PFSK-1 (cell line): Measurements from ENCODE around the gene FPR2.

ENCODE experiments used
- FOXP2 ChIP-seq: optimal IDR thresholded peaks from 2 replicates; pipeline ENCODE3; 2011; ENCODE audit warnings: borderline replicate concordance, control low read depth, inconsistent platforms; ENCODE audit not compliant: insufficient read depth; ENCODE audit errors: extremely low read length, extremely low read depth
- POLR2AphosphoS5 ChIP-seq: IDR thresholded peaks from 2 replicates; pipeline ENCODE4 v1.6.1; 2012; ENCODE audit warnings: low read depth, mild to moderate bottlenecking, control low read depth, low read length, moderate library complexity
- SIN3A ChIP-seq: IDR thresholded peaks from 2 replicates; pipeline ENCODE4 v1.6.1; 2012; ENCODE audit warnings: mild to moderate bottlenecking, low read length, moderate library complexity, borderline replicate concordance; ENCODE audit not compliant: insufficient read depth
- TAF1 ChIP-seq: IDR thresholded peaks from 2 replicates; pipeline ENCODE4 v1.6.1; 2012; ENCODE audit warnings: low read length, control low read depth, borderline replicate concordance; ENCODE audit not compliant: insufficient read depth
- TF ChIP-seq, protein P1 (sequence below), 2 experiments: IDR thresholded peaks; 2 replicates each; pipeline versions ENCODE4 v1.6.1 to v1.8.0; 2011 to 2012; ENCODE audit warnings: low read depth in 2 of 2, low read length in 2 of 2, control low read depth in 1 of 2, inconsistent platforms in 1 of 2, mild to moderate bottlenecking in 1 of 2, moderate library complexity in 1 of 2; ENCODE audit not compliant: insufficient read depth in 1 of 2

FPR2 gene

DNA sequence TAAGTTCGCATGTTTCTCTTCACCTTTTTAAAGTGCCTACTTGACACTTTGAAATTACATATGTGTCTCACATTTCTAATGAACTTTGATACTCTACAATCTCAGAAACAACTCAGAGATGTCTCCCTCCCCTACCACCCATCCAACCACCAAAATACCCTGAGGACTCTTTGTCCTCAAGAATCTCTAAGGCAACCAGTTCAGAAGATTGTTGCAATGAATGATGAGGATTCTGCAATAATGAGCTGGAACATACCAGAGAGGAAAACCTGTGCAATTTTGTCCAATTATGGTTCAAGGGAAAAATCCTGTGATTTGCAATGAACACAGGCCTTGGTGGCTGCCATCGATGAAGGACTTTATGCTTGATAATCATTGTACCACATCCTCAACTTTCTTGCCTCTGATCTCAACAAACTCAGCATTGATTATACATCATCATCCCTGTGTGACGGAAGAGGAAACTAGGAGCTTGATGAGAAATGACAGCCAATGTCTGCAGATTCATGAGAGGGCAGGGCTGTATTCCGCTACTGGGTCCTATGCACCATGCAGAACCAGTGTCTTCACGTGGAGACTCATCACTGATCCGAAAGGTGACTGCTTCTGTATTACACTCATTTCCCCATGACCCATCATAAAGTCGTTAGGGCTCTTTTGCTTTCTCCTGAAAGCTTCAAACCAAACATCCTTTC, 10.4 kb upstream of the FPR2 start:
- TF ChIP-seq FOXP2 (no peak), SIN3A (no peak), POLR2AphosphoS5 (no peak), TAF1 (no peak)
- TF ChIP-seq, protein P1, sequence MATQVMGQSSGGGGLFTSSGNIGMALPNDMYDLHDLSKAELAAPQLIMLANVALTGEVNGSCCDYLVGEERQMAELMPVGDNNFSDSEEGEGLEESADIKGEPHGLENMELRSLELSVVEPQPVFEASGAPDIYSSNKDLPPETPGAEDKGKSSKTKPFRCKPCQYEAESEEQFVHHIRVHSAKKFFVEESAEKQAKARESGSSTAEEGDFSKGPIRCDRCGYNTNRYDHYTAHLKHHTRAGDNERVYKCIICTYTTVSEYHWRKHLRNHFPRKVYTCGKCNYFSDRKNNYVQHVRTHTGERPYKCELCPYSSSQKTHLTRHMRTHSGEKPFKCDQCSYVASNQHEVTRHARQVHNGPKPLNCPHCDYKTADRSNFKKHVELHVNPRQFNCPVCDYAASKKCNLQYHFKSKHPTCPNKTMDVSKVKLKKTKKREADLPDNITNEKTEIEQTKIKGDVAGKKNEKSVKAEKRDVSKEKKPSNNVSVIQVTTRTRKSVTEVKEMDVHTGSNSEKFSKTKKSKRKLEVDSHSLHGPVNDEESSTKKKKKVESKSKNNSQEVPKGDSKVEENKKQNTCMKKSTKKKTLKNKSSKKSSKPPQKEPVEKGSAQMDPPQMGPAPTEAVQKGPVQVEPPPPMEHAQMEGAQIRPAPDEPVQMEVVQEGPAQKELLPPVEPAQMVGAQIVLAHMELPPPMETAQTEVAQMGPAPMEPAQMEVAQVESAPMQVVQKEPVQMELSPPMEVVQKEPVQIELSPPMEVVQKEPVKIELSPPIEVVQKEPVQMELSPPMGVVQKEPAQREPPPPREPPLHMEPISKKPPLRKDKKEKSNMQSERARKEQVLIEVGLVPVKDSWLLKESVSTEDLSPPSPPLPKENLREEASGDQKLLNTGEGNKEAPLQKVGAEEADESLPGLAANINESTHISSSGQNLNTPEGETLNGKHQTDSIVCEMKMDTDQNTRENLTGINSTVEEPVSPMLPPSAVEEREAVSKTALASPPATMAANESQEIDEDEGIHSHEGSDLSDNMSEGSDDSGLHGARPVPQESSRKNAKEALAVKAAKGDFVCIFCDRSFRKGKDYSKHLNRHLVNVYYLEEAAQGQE (IDR thresholded peaks at IDR 0.05; ENCODE audit: insufficient read depth in 1 of 2, low read depth in 2 of 2, low read length in 2 of 2), result no peak

- TF ChIP-seq POLR2AphosphoS5 (no peak), TAF1 (no peak), SIN3A (no peak), FOXP2 (no peak)
- TF ChIP-seq, protein P1 (IDR thresholded peaks at IDR 0.05; ENCODE audit: insufficient read depth in 1 of 2, low read depth in 2 of 2, low read length in 2 of 2), result no peak
Measured at GRCh38 chr19:51751655-51752054, 9.3 kb upstream of the FPR2 start, which contains the start of gene FPR1. Gene FPR1, minus strand, starts transcription at chr19:51751878. Its CDS starts 4,884 bp downstream, at chr19:51746994.

DNA sequence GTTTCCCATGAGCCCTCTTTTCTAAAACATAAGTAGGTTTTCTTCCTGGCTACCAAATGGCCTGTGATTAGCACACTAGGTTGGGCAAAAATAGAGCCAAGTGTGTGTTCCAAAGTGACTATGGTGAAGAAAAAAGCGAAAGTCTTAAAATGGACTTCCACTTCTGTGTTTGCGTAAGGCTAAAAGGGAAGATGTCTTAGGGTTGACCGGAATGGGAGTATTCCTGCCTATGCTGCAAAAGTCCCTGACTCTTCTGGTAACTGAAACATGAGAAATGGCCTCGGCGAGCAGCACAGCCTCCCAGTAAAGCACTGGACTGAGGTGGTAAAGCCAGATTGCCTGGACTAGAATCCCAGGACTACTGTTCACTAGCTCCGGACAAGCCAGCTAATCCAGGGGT, 6.9 kb upstream of the FPR2 start:
- TF ChIP-seq FOXP2, result no peak
- TF ChIP-seq POLR2AphosphoS5, result no peak
- TF ChIP-seq, protein P1 (IDR thresholded peaks at IDR 0.05; ENCODE audit: insufficient read depth in 1 of 2, low read depth in 2 of 2, low read length in 2 of 2), result no peak
- TF ChIP-seq SIN3A, result no peak
- no peak for TF ChIP-seq TAF1

GRCh38 chr19:51754770-51755169, 6.2 kb upstream of the FPR2 start:
- no peak for TF ChIP-seq TAF1
- TF ChIP-seq POLR2AphosphoS5, result no peak
- TF ChIP-seq, protein P1 (IDR thresholded peaks at IDR 0.05; ENCODE audit: insufficient read depth in 1 of 2, low read depth in 2 of 2, low read length in 2 of 2), result no peak
- TF ChIP-seq SIN3A, result no peak
- no peak for TF ChIP-seq FOXP2
